Liver (tissue), 9 donors: Measurements from ENCODE around the gene GALNT4. TPM values are rescaled to one million over a fixed set of nuclear protein-coding genes. Genes with fewer than 3 reads are reported as not detected.

Experiments
- DNase-seq: peaks from one replicate; pipeline ENCODE4 v3.0.0-alpha.2; 2017; ENCODE audit warnings: low spot score
- H3K27ac ChIP-seq, 2 donors: one replicate each; pipeline ENCODE4 v1.7.0; 2013; ENCODE audit warnings: inconsistent platforms in 2 of 2, low read length in 2 of 2, control low read depth in 1 of 2, low read depth in 1 of 2, mild to moderate bottlenecking in 1 of 2
- H3K27me3 ChIP-seq, 4 donors: one replicate each; pipeline versions ENCODE4 v1.6.1 to v1.7.0; 2013; ENCODE audit warnings: low read length in 3 of 4, inconsistent platforms in 1 of 4, mild to moderate bottlenecking in 1 of 4, moderate library complexity in 1 of 4; ENCODE audit not compliant: control insufficient read depth in 4 of 4, insufficient read depth in 4 of 4
- H3K36me3 ChIP-seq, 4 donors: one replicate each; pipeline versions ENCODE4 v1.6.1 to v1.7.0; 2013; ENCODE audit warnings: low read length in 3 of 4, mild to moderate bottlenecking in 3 of 4, low read depth in 1 of 4, moderate library complexity in 1 of 4; ENCODE audit not compliant: control insufficient read depth in 4 of 4, insufficient read depth in 3 of 4
- H3K4me1 ChIP-seq, 4 donors: one replicate each; pipeline versions ENCODE4 v1.6.1 to v1.7.0; 2013; ENCODE audit warnings: low read length in 3 of 4, mild to moderate bottlenecking in 3 of 4, moderate library complexity in 1 of 4; ENCODE audit not compliant: control insufficient read depth in 4 of 4, insufficient read depth in 4 of 4
- H3K4me3 ChIP-seq, 3 donors: one replicate each; pipeline versions ENCODE4 v1.6.1 to v1.7.0; 2013; ENCODE audit warnings: low read length in 3 of 3, control low read depth in 1 of 3, low read depth in 1 of 3, mild to moderate bottlenecking in 1 of 3
- H3K9ac ChIP-seq, 2 donors: one replicate each; pipeline ENCODE4 v1.7.0; 2013; ENCODE audit warnings: low read length in 2 of 2, mild to moderate bottlenecking in 2 of 2, moderate library complexity in 2 of 2, control low read depth in 1 of 2, low read depth in 1 of 2
- H3K9me3 ChIP-seq, 4 donors: one replicate each; pipeline versions ENCODE4 v1.6.1 to v1.7.0; 2013; ENCODE audit warnings: low read length in 3 of 4; ENCODE audit not compliant: control insufficient read depth in 4 of 4
- ATF3 ChIP-seq: IDR thresholded peaks from 2 replicates; pipeline ENCODE4 v1.6.1; 2016; ENCODE audit warnings: antibody characterized with exemption
- CTCF ChIP-seq: fragments of 150-350 bp; IDR thresholded peaks from 2 replicates; pipeline ENCODE4 v1.5.1; 2017; ENCODE audit warnings: improper control_type of control experiment, low read depth, low read length; ENCODE audit not compliant: missing input control
- EGR1 ChIP-seq, 2 donors: IDR thresholded peaks; 2 replicates each; pipeline ENCODE4 v1.6.1; 2016 to 2018; ENCODE audit warnings: antibody characterized with exemption in 2 of 2, low read depth in 2 of 2
- FOXA1 ChIP-seq: IDR thresholded peaks from 2 replicates; pipeline ENCODE4 v1.6.1; 2016; ENCODE audit warnings: antibody characterized with exemption
- FOXA2 ChIP-seq: IDR thresholded peaks from 2 replicates; pipeline ENCODE4 v1.6.1; 2016; ENCODE audit warnings: antibody characterized with exemption
- GABPA ChIP-seq, 2 donors: IDR thresholded peaks in 1 of 2; conservative IDR thresholded peaks in 1 of 2; 2 replicates each; pipeline ENCODE4 v1.6.1; 2016; ENCODE audit warnings: antibody characterized with exemption in 2 of 2, mild to moderate bottlenecking in 1 of 2, moderate library complexity in 1 of 2
- HNF4A ChIP-seq, 2 donors: conservative IDR thresholded peaks; 2 replicates each; pipeline ENCODE4 v1.6.1; 2016; ENCODE audit warnings: antibody characterized with exemption in 2 of 2, mild to moderate bottlenecking in 2 of 2
- HNF4G ChIP-seq: IDR thresholded peaks from 2 replicates; pipeline ENCODE4 v1.6.1; 2016; ENCODE audit warnings: antibody characterized with exemption
- JUND ChIP-seq, 2 donors: IDR thresholded peaks; 2 replicates each; pipeline ENCODE4 v1.6.1; 2016; ENCODE audit warnings: antibody characterized with exemption in 2 of 2
- NR2F2 ChIP-seq: IDR thresholded peaks from 2 replicates; pipeline ENCODE4 v1.6.1; 2016; ENCODE audit warnings: antibody characterized with exemption
- RAD21 ChIP-seq, 2 donors: IDR thresholded peaks; 2 replicates each; pipeline ENCODE4 v1.6.1; 2016; ENCODE audit warnings: antibody characterized with exemption in 2 of 2, mild to moderate bottlenecking in 2 of 2
- RXRA ChIP-seq, 2 donors: IDR thresholded peaks; 2 replicates each; pipeline ENCODE4 v1.6.1; 2017 to 2018; ENCODE audit warnings: antibody characterized with exemption in 2 of 2, mild to moderate bottlenecking in 1 of 2
- SP1 ChIP-seq: IDR thresholded peaks from 2 replicates; pipeline ENCODE4 v1.6.1; 2018; ENCODE audit warnings: antibody characterized with exemption, mild to moderate bottlenecking
- TAF1 ChIP-seq: conservative IDR thresholded peaks from 2 replicates; pipeline ENCODE4 v1.6.1; 2016; ENCODE audit warnings: antibody characterized with exemption, mild to moderate bottlenecking
- YY1 ChIP-seq: IDR thresholded peaks from 2 replicates; pipeline ENCODE4 v1.6.1; 2016; ENCODE audit warnings: antibody characterized with exemption, mild to moderate bottlenecking
- ZBTB33 ChIP-seq: IDR thresholded peaks from 2 replicates; pipeline ENCODE4 v1.6.1; 2016; ENCODE audit warnings: antibody characterized with exemption
- WGBS: extraction: QIAGEN DNeasy Blood & Tissue Kit; methylation state at CpG from one replicate; pipeline ENCODE4 v1.1.7; 2013; 5-methylcytosine and 5-hydroxymethylcytosine counted together
- polyA plus RNA-seq, 2 donors: library from polyadenylated mRNA; stranded (reverse) in 1 of 2; unstranded in 1 of 2; fragments of 200-250 nt in 1 of 2; fragments of >200 nt in 1 of 2; fragmentation: Nextera tagmentation in 1 of 2; extraction: Ambion mirVana in 1 of 2; gene quantifications; one replicate each; pipeline versions ENCODE4 v1.2.1 to v1.2.3, GENCODE V29; 2013 to 2015
- total RNA-seq, 2 donors: library from RNA; depleted of rRNA; stranded (reverse); fragments of >200 nt; gene quantifications; one replicate each; pipeline ENCODE4 v1.2.3, GENCODE V29; 2014
- TF ChIP-seq, protein P1 (sequence below): IDR thresholded peaks from 2 replicates; pipeline ENCODE4 v1.6.1; 2016; ENCODE audit warnings: antibody characterized with exemption
- TF ChIP-seq, protein P2 (sequence below): IDR thresholded peaks from 2 replicates; pipeline ENCODE4 v1.6.1; 2016; ENCODE audit warnings: antibody characterized with exemption, mild to moderate bottlenecking
- donor health status: healthy.
- donor health status: healthy.
- donor health status: healthy.
- donor health status: healthy.
- donor health status: healthy.

GALNT4 gene
- total and polyA plus RNA-seq, 4 donors: 1.7 to 17.1 (median 5.7) TPM

GRCh38 chr12:89544022-89544421 lies 19.4 kb upstream of the GALNT4 start (continued):
- no peak for TF ChIP-seq ATF3

GRCh38 chr12:89542912-89543592 lies 18.5 kb upstream of the GALNT4 start:
- DNase-seq: peak; percentile 78
- Histone ChIP-seq H3K27me3 (no peaks in the 10 kb centered on the region), H3K4me1 (peaks cover 0 to 14% (median 9%) of the 10 kb centered on the region in 4 donors), H3K9me3 (no peaks in the 10 kb centered on the region), H3K4me3 (no peak overlapping the region), H3K9ac (no peak overlapping the region), H3K27ac (no peak overlapping the region), H3K36me3 (no peaks in the 10 kb centered on the region)
- WGBS: 11% methylated on average over 6 of the region's 6 CpGs
- TF ChIP-seq HNF4G: no peak
- no peak for TF ChIP-seq HNF4A (conservative IDR thresholded peaks at IDR 0.05)
- no peak for TF ChIP-seq NR2F2
- TF ChIP-seq ZBTB33: no peak
- TF ChIP-seq, protein P1, sequence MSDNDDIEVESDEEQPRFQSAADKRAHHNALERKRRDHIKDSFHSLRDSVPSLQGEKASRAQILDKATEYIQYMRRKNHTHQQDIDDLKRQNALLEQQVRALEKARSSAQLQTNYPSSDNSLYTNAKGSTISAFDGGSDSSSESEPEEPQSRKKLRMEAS: no peak
- peak in 1 of 2 donors; percentile 14 for TF ChIP-seq RXRA (IDR thresholded peaks at IDR 0.05)
- TF ChIP-seq FOXA2: no peak
- no peak for TF ChIP-seq TAF1
- no peak for TF ChIP-seq ATF3
- TF ChIP-seq, protein P2, sequence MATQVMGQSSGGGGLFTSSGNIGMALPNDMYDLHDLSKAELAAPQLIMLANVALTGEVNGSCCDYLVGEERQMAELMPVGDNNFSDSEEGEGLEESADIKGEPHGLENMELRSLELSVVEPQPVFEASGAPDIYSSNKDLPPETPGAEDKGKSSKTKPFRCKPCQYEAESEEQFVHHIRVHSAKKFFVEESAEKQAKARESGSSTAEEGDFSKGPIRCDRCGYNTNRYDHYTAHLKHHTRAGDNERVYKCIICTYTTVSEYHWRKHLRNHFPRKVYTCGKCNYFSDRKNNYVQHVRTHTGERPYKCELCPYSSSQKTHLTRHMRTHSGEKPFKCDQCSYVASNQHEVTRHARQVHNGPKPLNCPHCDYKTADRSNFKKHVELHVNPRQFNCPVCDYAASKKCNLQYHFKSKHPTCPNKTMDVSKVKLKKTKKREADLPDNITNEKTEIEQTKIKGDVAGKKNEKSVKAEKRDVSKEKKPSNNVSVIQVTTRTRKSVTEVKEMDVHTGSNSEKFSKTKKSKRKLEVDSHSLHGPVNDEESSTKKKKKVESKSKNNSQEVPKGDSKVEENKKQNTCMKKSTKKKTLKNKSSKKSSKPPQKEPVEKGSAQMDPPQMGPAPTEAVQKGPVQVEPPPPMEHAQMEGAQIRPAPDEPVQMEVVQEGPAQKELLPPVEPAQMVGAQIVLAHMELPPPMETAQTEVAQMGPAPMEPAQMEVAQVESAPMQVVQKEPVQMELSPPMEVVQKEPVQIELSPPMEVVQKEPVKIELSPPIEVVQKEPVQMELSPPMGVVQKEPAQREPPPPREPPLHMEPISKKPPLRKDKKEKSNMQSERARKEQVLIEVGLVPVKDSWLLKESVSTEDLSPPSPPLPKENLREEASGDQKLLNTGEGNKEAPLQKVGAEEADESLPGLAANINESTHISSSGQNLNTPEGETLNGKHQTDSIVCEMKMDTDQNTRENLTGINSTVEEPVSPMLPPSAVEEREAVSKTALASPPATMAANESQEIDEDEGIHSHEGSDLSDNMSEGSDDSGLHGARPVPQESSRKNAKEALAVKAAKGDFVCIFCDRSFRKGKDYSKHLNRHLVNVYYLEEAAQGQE: no peak
- TF ChIP-seq EGR1 (IDR thresholded peaks at IDR 0.05; ENCODE audit: low read depth in 2 of 2): no peak
- TF ChIP-seq GABPA (IDR thresholded peaks at IDR 0.05 in 1 of 2, conservative IDR thresholded peaks at IDR 0.05 in 1 of 2): no peak
- no peak for TF ChIP-seq YY1
- no peak for TF ChIP-seq FOXA1
- TF ChIP-seq JUND (IDR thresholded peaks at IDR 0.05): no peak
- TF ChIP-seq CTCF: peak; percentile 88
- TF ChIP-seq SP1: no peak
- peak; percentile 96 to 97 for TF ChIP-seq RAD21 (IDR thresholded peaks at IDR 0.05)
